GM23338 (cell line): ENCODE results near the gene PKD2. TPM values are rescaled to one million over a fixed set of nuclear protein-coding genes. Genes with fewer than 3 reads are reported as not detected.

Experiments
- ATAC-seq: fragments of 200-7000 bp; cut with Tn5 transposase; 3 replicates; pipeline ENCODE4 v1.9.1; 2020
- DNase-seq: peaks from one replicate; pipeline ENCODE4 v3.0.0-alpha.2; 2015; ENCODE audit warnings: low spot score
- H2AFZ ChIP-seq: fragments of 200-600 bp; sonication (generic); 2 replicates; pipeline ENCODE4 v1.8.0; 2016; ENCODE audit warnings: antibody characterized with exemption, mild to moderate bottlenecking, moderate library complexity
- H3F3A ChIP-seq: fragments of 200-600 bp; sonication (generic); replicated peaks from 2 replicates; pipeline ENCODE4 v1.8.0; 2017; ENCODE audit warnings: antibody characterized with exemption, mixed run types, low read depth
- H3K27ac ChIP-seq: fragments of 200-600 bp; sonication (generic); 2 replicates; pipeline ENCODE4 v1.6.1; 2016; ENCODE audit warnings: low read depth
- H3K27me3 ChIP-seq: fragments of 200-600 bp; sonication (generic); 2 replicates; pipeline ENCODE4 v1.8.0; 2016; ENCODE audit warnings: mild to moderate bottlenecking, mixed run types, moderate library complexity; ENCODE audit not compliant: insufficient read depth
- H3K36me3 ChIP-seq: fragments of 200-600 bp; sonication (generic); 2 replicates; pipeline ENCODE4 v1.8.0; 2016; ENCODE audit warnings: mild to moderate bottlenecking; ENCODE audit not compliant: insufficient read depth
- H3K4me1 ChIP-seq: fragments of 200-600 bp; sonication (generic); 2 replicates; pipeline ENCODE4 v1.8.0; 2016; ENCODE audit warnings: mild to moderate bottlenecking, moderate library complexity; ENCODE audit not compliant: insufficient read depth
- H3K4me2 ChIP-seq: fragments of 200-600 bp; sonication (generic); 2 replicates; pipeline ENCODE4 v1.7.1; 2017; ENCODE audit warnings: mixed run types
- H3K4me3 ChIP-seq: fragments of 200-600 bp; sonication (generic); 2 replicates; pipeline ENCODE4 v1.6.1; 2016; ENCODE audit warnings: mixed run types
- H3K79me2 ChIP-seq: fragments of 200-600 bp; sonication (generic); replicated peaks from 2 replicates; pipeline ENCODE4 v1.8.0; 2017; ENCODE audit warnings: mild to moderate bottlenecking; ENCODE audit not compliant: insufficient read depth
- H3K9me2 ChIP-seq: fragments of 200-600 bp; sonication (generic); 2 replicates; pipeline ENCODE4 v1.8.0; 2017; ENCODE audit not compliant: insufficient read depth
- H4K20me1 ChIP-seq: fragments of 200-600 bp; sonication (generic); replicated peaks from 2 replicates; pipeline ENCODE4 v1.8.0; 2017; ENCODE audit warnings: mild to moderate bottlenecking; ENCODE audit not compliant: insufficient read depth
- H3K27ac Mint-ChIP-seq: 2 replicates; pipeline ENCODE4 v1.8.0; 2020; ENCODE audit warnings: inconsistent platforms, mild to moderate bottlenecking, moderate library complexity, mixed read lengths
- H3K27me3 Mint-ChIP-seq: 3 replicates; pipeline ENCODE4 v1.8.0; 2022; ENCODE audit warnings: low read depth, mild to moderate bottlenecking, moderate library complexity, mixed read lengths, inconsistent platforms; ENCODE audit not compliant: insufficient read depth, poor library complexity
- H3K36me3 Mint-ChIP-seq: 3 replicates; pipeline ENCODE4 v1.8.0; 2021; ENCODE audit warnings: low read depth, mild to moderate bottlenecking, inconsistent platforms, moderate library complexity, mixed read lengths
- H3K4me1 Mint-ChIP-seq: 3 replicates; pipeline ENCODE4 v1.8.0; 2020; ENCODE audit warnings: mild to moderate bottlenecking, inconsistent platforms, mixed read lengths
- H3K4me3 Mint-ChIP-seq: 3 replicates; pipeline ENCODE4 v1.8.0; 2021; ENCODE audit warnings: moderate library complexity, mild to moderate bottlenecking, inconsistent platforms, mixed read lengths
- H3K9me3 Mint-ChIP-seq: 3 replicates; pipeline ENCODE4 v1.8.0; 2020; ENCODE audit warnings: moderate library complexity, mild to moderate bottlenecking, inconsistent platforms, mixed read lengths
- CREB1 ChIP-seq: fragments of 250-450 bp; sonication (Bioruptor Pico); IDR thresholded peaks from 2 replicates; pipeline ENCODE4 v1.5.0; 2020; ENCODE audit warnings: low read depth, mild to moderate bottlenecking, moderate library complexity
- CTCF ChIP-seq, 2 experiments: fragments of 200-600 bp in 1 of 2; sonication (generic) in 1 of 2; conservative IDR thresholded peaks; 2 replicates each; pipeline versions ENCODE4 v1.5.1 to v1.6.1; 2016 to 2017; ENCODE audit warnings: antibody characterized with exemption in 2 of 2, low read depth in 2 of 2, mild to moderate bottlenecking in 2 of 2, moderate library complexity in 1 of 2
- ETS1 ChIP-seq: IDR thresholded peaks from 2 replicates; pipeline ENCODE4 v1.6.1; 2016; ENCODE audit warnings: antibody characterized with exemption
- EZH2 ChIP-seq: fragments of 200-600 bp; sonication (generic); IDR thresholded peaks from one replicate; pipeline ENCODE4 v1.8.0; 2017; ENCODE audit warnings: antibody characterized with exemption, mild to moderate bottlenecking, low read depth; ENCODE audit not compliant: unreplicated experiment
- EZH2phosphoT487 ChIP-seq: fragments of 200-600 bp; sonication (generic); IDR thresholded peaks from one replicate; pipeline ENCODE4 v1.8.1; 2018; ENCODE audit warnings: antibody characterized with exemption; ENCODE audit not compliant: unreplicated experiment
- NANOG ChIP-seq: IDR thresholded peaks from 2 replicates; pipeline ENCODE4 v1.6.1; 2016; ENCODE audit warnings: antibody characterized with exemption, borderline replicate concordance
- POLR2AphosphoS5 ChIP-seq: IDR thresholded peaks from 2 replicates; pipeline ENCODE4 v1.6.1; 2016; ENCODE audit warnings: antibody characterized with exemption, low read depth
- REST ChIP-seq: IDR thresholded peaks from one replicate; pipeline ENCODE4 v1.6.1; 2018; ENCODE audit warnings: antibody characterized with exemption; ENCODE audit not compliant: unreplicated experiment
- STAT1 ChIP-seq: IDR thresholded peaks from one replicate; pipeline ENCODE4 v1.6.1; 2016; ENCODE audit warnings: antibody characterized with exemption; ENCODE audit not compliant: unreplicated experiment
- ZNF114 ChIP-seq: fragments of 250-450 bp; sonication (Bioruptor Pico); IDR thresholded peaks from 2 replicates; pipeline ENCODE4 v1.5.0; 2020; ENCODE audit warnings: mild to moderate bottlenecking, moderate library complexity
- ZNF331 ChIP-seq: fragments of 250-450 bp; sonication (Bioruptor Pico); IDR thresholded peaks from 2 replicates; pipeline ENCODE4 v1.5.0; 2020; ENCODE audit warnings: low read depth, mild to moderate bottlenecking, moderate library complexity
- polyA plus RNA-seq: library from polyadenylated mRNA; unstranded; fragments of >200 nt; fragmentation: Nextera tagmentation; extraction: Ambion mirVana; gene quantifications from 2 replicates; pipeline ENCODE4 v1.2.1, GENCODE V29; 2016
- total RNA-seq: library from RNA; depleted of rRNA; stranded (reverse); fragments of >200 nt; shearing (Covaris generic); gene quantifications from 2 replicates; pipeline ENCODE4 v1.2.3, GENCODE V29; 2014

Gene PKD2
- total and polyA plus RNA-seq, 2 experiments from 2014 or later, result 17.9 to 45.3 TPM

- H3K27ac ChIP-seq, result no peak overlapping the region
- H3F3A ChIP-seq, result no peaks in the 10 kb centered on the region; the same call in 1 of the 2 replicates
- H3K4me2 ChIP-seq, result no peak overlapping the region
- no peaks in the 10 kb centered on the region for H3K9me3 Mint-ChIP-seq
- ATAC-seq, result no peak
- TF ChIP-seq EZH2phosphoT487 (no peak), STAT1 (no peak), POLR2AphosphoS5 (no peak), CREB1 (CRISPR knock-in tag) (no peak), NANOG (no peak), CTCF (conservative IDR thresholded peaks at IDR 0.05; ENCODE audit: low read depth in 2 of 2) (no peak)
- H3K79me2 ChIP-seq, result no peaks in the 10 kb centered on the region; the same call in 1 of the 2 replicates
- H3K36me3 Mint-ChIP-seq, result peaks cover 48% of the 10 kb centered on the region
- DNase-seq, result no peak
- no peaks in the 10 kb centered on the region for H3K4me1 Mint-ChIP-seq
- no peak overlapping the region for H3K27ac Mint-ChIP-seq
- no peaks in the 10 kb centered on the region for H3K4me1 ChIP-seq
- H3K9me2 ChIP-seq, result 0 out of 2 replicates have a peak, but pooled peaks cover 2% of the 10 kb centered on the region
- H3K36me3 ChIP-seq, result peaks cover 52% of the 10 kb centered on the region
- H2AFZ ChIP-seq, result no peak overlapping the region
- H3K27me3 Mint-ChIP-seq, result no peaks in the 10 kb centered on the region
- H4K20me1 ChIP-seq, result peaks cover 10% of the 10 kb centered on the region
- H3K4me3 ChIP-seq, result no peak overlapping the region
- H3K4me3 Mint-ChIP-seq, result no peak overlapping the region
- H3K27me3 ChIP-seq, result no peaks in the 10 kb centered on the region
Measured at GRCh38 chr4:88037936-88038335, 30.5 kb downstream of the PKD2 start.

GRCh38 chr4:88040707-88041106, 33.3 kb downstream of the PKD2 start:
- no peaks in the 10 kb centered on the region for H3K4me1 Mint-ChIP-seq
- Histone ChIP-seq H3K4me3 (no peak overlapping the region), H3K4me1 (no peaks in the 10 kb centered on the region), H3F3A (no peaks in the 10 kb centered on the region), H3K36me3 (peaks cover 69% of the 10 kb centered on the region), H3K27ac (no peak overlapping the region), H3K4me2 (no peak overlapping the region), H3K9me2 (no peaks in the 10 kb centered on the region), H4K20me1 (peaks cover 9% of the 10 kb centered on the region; the same call in 1 of the 2 replicates), H3K27me3 (no peaks in the 10 kb centered on the region), H3K79me2 (no peaks in the 10 kb centered on the region), H2AFZ (no peak overlapping the region)
- peaks cover 2% of the 10 kb centered on the region for H3K27me3 Mint-ChIP-seq
- no peak for ATAC-seq
- no peaks in the 10 kb centered on the region for H3K9me3 Mint-ChIP-seq
- no peak overlapping the region for H3K27ac Mint-ChIP-seq
- H3K36me3 Mint-ChIP-seq, result peaks cover 52% of the 10 kb centered on the region
- H3K4me3 Mint-ChIP-seq, result no peak overlapping the region
- no peak for DNase-seq
- TF ChIP-seq NANOG (no peak), EZH2 (no peak), CTCF (conservative IDR thresholded peaks at IDR 0.05; ENCODE audit: low read depth in 2 of 2) (no peak), ZNF114 (CRISPR knock-in tag) (no peak), CREB1 (CRISPR knock-in tag) (no peak), REST (no peak), ETS1 (no peak), ZNF331 (CRISPR knock-in tag) (no peak)
